ENCODE data around the gene RBM25. TPM values are rescaled to one million over a fixed set of nuclear protein-coding genes. Genes with fewer than 3 reads are reported as not detected.

The RBM25 gene
- total RNA-seq (ENCODE audit: low replicate concordance) = 22.6 and 22.7 TPM in 2 replicates

DNA sequence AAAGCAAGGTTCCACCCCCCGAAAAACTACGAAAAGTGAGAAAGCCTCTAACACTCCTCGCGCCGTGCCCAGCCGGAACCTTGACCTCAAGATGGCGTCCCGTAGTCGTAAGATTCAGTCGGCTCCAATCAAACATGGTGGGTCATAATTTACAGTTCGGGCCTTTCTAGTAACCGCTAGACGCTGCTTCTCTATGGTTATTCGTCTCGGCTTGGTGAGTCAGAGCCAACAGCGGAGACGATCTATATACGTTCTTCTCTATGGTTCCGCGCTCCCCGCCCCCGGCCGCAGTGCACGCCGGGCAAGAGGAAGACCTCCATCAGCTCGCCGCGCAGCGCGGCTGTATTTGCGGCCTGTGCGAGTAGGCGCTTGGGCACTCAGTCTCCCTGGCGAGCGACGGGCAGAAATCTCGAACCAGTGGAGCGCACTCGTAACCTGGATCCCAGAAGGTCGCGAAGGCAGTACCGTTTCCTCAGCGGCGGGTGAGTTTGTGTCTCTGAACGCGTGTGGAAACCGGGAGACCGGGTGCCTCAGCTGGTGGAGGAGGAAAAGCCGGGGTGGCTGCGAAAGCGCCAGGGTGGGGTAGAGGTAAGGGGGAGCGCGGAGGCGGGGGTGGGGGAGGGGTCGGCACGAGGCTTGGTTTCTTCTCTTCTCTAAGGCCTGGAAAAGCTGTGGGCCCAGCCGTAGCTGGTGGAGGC is at the start of gene RBM25:
Gene RBM25, plus strand, starts transcription at position 311 of the 698 bp plus-strand sequence. CDS start 13,108 bp downstream, outside the sequence.

DNA sequence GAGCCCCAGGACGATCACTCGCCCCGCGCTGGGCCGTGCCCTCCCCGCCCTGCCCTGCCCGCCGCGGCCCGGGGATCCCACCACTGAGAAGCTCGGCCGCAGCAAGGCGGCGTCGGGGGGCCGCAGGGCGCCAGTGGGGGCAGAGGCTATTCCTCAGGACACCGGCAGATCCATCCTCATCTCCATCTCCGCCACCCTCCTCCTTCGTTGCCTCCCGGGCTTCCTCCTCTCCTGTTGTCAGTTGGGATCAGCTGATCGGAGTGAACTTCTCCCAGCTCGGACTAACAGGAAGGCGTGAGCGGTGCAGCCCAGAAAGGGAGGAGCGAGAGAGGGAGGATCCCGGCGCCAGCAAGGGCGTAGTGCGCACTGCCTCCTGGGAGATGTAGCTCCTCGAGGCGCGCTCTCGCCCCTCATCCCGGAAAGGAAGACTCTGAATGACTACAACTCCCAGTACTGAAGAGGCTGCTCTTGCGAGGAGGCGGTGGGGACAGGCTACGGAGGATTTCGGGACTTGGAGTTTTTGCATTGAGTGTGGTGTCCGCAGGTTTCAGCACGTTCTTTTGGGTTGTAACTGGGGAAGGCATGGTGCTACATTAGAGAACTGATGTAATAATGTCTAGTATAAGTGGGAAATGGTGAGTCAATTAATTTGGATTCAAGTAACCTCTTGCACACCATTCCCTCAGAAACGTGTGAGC is 31.3 kb upstream of the RBM25 start, which contains the start of gene ZFYVE1:
Gene ZFYVE1, minus strand, starts transcription at position 262 of the 698 bp plus-strand sequence. CDS start 2,598 bp downstream, outside the sequence.

GRCh38 chr14:73136387-73137225 is 78.3 kb downstream of the RBM25 start, which contains the start of gene PSEN1:
Gene PSEN1, plus strand, starts transcription at chr14:73136507. Its CDS starts 11,513 bp downstream, at chr14:73148020.

Other genes with a start within 250 kb of the RBM25 start
- 2.0 and 8.9 TPM in 2 replicates for gene DPF3, start 164.4 kb upstream of the RBM25 start, total RNA-seq (ENCODE audit: low replicate concordance)
- 8.2 and 15.0 TPM in 2 replicates for gene DCAF4, start 132.1 kb upstream of the RBM25 start, total RNA-seq (ENCODE audit: low replicate concordance)
- gene ZFYVE1, start 31.4 kb upstream of the RBM25 start, total RNA-seq (ENCODE audit: low replicate concordance) = 13.3 and 34.3 TPM in 2 replicates
- 36.3 and 63.4 TPM in 2 replicates for gene PSEN1, start 78.0 kb downstream of the RBM25 start, total RNA-seq (ENCODE audit: low replicate concordance)
- gene PAPLN, start 179.0 kb downstream of the RBM25 start, total RNA-seq (ENCODE audit: low replicate concordance) = 2.4 and 2.5 TPM in 2 replicates